Ectodermal cell (in vitro differentiated cells): ENCODE measurements around the gene ELL.
A peak's percentile ranks its signal among the peaks of the same experiment; 100 is the strongest.

ENCODE experiments used
- H3K27ac ChIP-seq: 2 replicates; pipeline ENCODE4 v1.7.0; 2013; ENCODE audit warnings: mild to moderate bottlenecking, low read depth, low read length; ENCODE audit not compliant: insufficient read depth, poor library complexity, severe bottlenecking
- H3K27me3 ChIP-seq: 2 replicates; pipeline ENCODE4 v1.7.0; 2013; ENCODE audit warnings: mild to moderate bottlenecking, low read length; ENCODE audit not compliant: insufficient read depth, control insufficient read depth, poor library complexity, severe bottlenecking
- H3K36me3 ChIP-seq: one replicate; pipeline ENCODE4 v1.7.0; 2013; ENCODE audit warnings: low read length; ENCODE audit not compliant: control insufficient read depth, insufficient read depth
- H3K4me1 ChIP-seq: one replicate; pipeline ENCODE4 v1.7.0; 2013; ENCODE audit warnings: low read length; ENCODE audit not compliant: control insufficient read depth, insufficient read depth
- H3K4me3 ChIP-seq: 2 replicates; pipeline ENCODE4 v1.7.0; 2013; ENCODE audit warnings: low read depth, low read length, control low read depth; ENCODE audit not compliant: insufficient read depth
- H3K9me3 ChIP-seq: 2 replicates; pipeline ENCODE4 v1.7.0; 2013; ENCODE audit warnings: mild to moderate bottlenecking, low read length, moderate library complexity; ENCODE audit not compliant: control insufficient read depth
- WGBS, 2 experiments: methylation state at CpG; one replicate each; pipeline ENCODE4 v1.1.7; 2013; ENCODE audit warnings: missing lambda C conversion rate in 2 of 2; 5-methylcytosine and 5-hydroxymethylcytosine counted together

Gene ELL

DNA sequence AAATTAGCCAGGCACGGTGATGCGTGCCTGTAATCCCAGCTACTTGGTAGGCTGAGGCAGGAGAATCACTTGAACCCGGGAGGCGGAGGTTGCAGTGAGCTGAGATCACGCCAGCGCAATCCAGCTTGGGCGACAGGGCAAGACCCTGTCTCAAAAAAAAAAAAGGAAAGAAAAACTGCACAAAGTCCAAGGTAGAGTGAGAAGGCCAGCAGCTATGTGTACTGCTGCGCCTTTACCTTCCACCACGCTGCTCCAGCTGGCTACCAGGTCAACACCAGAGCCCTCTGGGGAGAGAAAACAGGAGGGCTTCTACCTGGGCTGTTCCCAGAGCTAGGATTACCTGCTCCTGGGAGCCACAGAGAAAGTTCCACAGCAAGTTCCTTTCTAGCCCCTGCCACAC, 3.2 kb downstream of the ELL start:
- Histone ChIP-seq H3K27me3 (no peaks in the 10 kb centered on the region), H3K4me3 (no peak overlapping the region), H3K4me1 (peaks cover 4% of the 10 kb centered on the region), H3K27ac (no peak overlapping the region), H3K9me3 (no peaks in the 10 kb centered on the region), H3K36me3 (no peaks in the 10 kb centered on the region)
- 93 to 95% methylated on average over 9 of the region's 9 CpGs for WGBS, 2 experiments

DNA sequence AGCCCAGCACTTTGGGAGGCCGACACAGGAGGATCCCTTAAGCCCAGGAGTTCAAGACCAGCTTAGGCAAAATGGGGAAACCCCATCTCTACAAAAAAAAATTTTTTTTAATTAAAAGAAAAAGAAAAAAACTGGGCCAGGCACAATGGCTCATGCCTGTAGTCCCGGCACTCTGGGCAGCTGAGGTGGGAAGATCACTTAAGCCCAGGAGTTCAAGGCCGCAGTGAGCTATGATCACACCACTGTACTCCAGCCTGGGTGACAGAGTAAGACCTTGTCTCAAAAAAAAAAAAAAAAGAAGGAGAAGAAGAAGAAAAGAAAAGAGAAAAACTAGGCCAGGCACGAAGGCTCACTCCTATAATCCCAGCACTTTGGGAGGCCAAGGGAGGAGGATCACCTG, 4.3 kb downstream of the ELL start:
- 98% methylated on average over 4 of the region's 4 CpGs for WGBS, 2 experiments
- Histone ChIP-seq H3K27ac (no peak overlapping the region), H3K4me1 (peaks cover 4% of the 10 kb centered on the region), H3K27me3 (no peaks in the 10 kb centered on the region), H3K36me3 (no peaks in the 10 kb centered on the region), H3K4me3 (no peak overlapping the region), H3K9me3 (no peaks in the 10 kb centered on the region)

DNA sequence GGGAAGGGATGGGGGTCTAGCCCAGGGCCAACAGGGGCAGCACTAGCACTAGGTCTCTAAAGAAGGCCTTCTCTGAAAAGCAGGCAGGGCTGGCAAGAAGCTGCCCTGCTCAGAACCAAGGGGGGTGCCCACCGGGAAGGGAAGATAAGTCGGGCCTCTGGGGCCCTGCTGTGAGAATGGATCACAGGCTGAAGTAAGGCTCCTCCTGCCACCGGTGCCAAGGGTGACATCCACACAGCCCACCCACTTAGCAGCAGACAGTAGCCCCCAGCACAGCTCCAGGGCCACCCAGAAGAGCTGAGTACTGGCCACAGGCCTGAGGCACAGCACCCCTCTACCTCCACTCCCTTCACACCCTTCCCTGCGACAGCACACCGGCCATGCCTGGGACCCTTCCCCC, 5.9 kb downstream of the ELL start:
- WGBS, 2 experiments, result 75 to 76% methylated on average over 5 of the region's 5 CpGs

DNA sequence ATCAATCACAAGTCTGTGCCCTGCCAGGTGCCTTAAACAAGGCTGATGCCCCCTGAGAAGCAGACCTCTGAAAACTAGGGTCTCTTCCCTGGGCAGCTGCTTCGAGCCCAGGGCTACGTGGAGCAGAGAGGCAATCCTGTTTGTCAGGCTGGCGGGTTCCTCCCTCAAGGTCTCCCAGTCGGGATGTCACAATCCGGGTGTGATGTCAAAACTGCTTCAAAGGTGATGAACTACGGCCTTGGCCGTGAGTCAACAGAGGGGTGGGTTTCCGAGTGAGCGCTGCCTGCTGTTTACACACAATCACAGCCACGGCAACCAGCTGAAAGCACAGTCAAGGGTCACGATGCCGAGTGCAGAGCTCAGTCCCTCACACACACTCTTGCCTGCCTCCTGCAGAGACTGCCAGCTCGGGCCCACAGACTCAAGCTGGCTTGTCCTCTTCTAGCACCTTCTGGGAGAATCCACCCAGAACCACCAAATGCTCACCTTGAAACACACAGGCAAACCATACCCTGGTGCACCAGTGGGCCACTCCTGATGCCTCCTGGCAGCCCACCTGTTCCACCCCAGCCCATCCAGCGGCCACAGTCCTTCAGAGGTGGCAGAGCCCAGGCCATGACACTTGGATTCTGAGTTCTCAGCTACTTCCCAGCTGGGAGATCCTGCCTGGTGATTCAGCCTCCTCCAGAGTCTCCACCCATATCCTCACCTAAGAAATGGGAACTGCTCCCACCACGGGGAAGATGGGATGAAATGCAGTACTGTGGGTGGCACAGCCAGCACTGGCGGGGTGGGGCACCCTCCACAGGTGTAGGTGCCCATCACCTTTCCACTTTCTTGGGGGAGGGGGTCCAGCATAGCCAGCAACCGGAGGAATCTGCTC, 6.8 kb downstream of the ELL start:
- Histone ChIP-seq H3K4me3 (no peak overlapping the region), H3K4me1 (peaks cover 4% of the 10 kb centered on the region), H3K27ac (no peak overlapping the region), H3K27me3 (no peaks in the 10 kb centered on the region), H3K9me3 (no peaks in the 10 kb centered on the region), H3K36me3 (no peaks in the 10 kb centered on the region)
- 77 to 81% methylated on average over 17 of the region's 17 CpGs for WGBS, 2 experiments

More for the DNA sequence above, 5.9 kb downstream of the ELL start:
- Histone ChIP-seq H3K4me1 (peaks cover 4% of the 10 kb centered on the region), H3K36me3 (no peaks in the 10 kb centered on the region), H3K27ac (no peak overlapping the region), H3K9me3 (no peaks in the 10 kb centered on the region), H3K4me3 (no peak overlapping the region), H3K27me3 (no peaks in the 10 kb centered on the region)

DNA sequence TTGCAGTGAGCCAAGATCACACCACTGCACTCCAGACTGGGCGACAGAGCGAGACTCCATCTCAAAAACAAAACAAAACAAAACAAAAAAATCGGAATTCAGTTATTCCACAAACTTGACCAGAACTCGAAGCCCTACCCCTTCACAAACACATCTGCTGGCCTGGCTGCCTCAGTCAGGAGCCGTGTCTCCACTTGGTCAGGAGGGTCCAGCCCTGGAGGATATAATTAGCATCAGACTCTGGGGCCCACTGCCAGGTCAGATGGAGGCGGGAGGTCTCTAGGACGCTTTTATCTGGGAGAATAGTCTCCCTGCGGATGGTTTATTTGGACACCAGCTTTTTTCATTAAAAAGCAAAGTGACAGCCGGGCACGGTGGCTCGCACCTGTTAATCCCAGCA, 8.0 kb downstream of the ELL start:
- H3K4me3 ChIP-seq, result no peak overlapping the region
- 86 to 90% methylated on average over 11 of the region's 11 CpGs for WGBS, 2 experiments
- H3K4me1 ChIP-seq, result no peaks in the 10 kb centered on the region
- no peaks in the 10 kb centered on the region for H3K27me3 ChIP-seq
- no peak overlapping the region for H3K27ac ChIP-seq
- no peaks in the 10 kb centered on the region for H3K36me3 ChIP-seq
- H3K9me3 ChIP-seq, result no peaks in the 10 kb centered on the region

DNA sequence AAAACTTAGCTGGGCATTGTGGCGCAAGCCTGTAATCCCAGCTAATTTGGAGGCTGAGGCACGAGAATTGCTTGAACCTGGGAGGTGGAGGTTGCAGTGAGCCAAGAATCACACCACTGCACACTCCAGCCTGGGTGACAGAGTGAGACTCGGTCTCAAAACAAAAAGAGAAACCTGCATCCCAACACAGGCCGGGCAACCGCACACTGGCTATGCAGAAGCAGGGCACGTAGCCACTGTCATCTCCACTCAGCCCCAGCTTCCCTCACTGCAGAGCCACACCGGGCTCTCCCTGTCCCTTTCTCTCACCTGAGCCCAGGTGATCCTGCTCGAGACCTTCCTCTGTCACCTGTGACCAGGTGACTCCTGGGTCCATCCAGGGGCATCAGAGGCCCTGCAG, 11.7 kb downstream of the ELL start:
- WGBS, 2 experiments, result 90 to 94% methylated on average over 8 of the region's 8 CpGs
- no peaks in the 10 kb centered on the region for H3K4me1 ChIP-seq
- no peak overlapping the region for H3K27ac ChIP-seq
- H3K9me3 ChIP-seq, result no peaks in the 10 kb centered on the region
- no peaks in the 10 kb centered on the region for H3K36me3 ChIP-seq
- H3K4me3 ChIP-seq, result no peak overlapping the region
- H3K27me3 ChIP-seq, result no peaks in the 10 kb centered on the region

DNA sequence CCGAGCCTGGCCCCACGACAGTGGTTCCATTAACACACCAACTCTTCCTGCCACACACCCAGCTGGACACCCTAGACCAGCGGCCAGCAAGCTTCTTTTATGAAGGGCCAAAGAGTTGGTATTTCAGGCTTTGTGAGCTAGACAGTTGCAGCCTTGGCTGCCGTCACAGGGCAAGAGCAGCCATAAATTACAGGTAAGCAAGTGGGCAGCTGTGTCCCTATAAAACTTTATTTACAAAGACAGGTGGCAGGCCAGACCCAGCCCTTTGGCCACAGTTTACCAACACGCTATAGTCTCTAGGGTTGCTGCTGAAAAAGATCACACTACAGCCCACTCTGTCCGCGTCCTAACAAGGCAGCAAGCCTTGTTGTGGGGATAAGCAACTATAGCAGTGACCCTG, 13.3 kb downstream of the ELL start:
- Histone ChIP-seq H3K36me3 (no peaks in the 10 kb centered on the region), H3K27me3 (no peaks in the 10 kb centered on the region), H3K27ac (no peak overlapping the region), H3K4me3 (no peak overlapping the region), H3K9me3 (no peaks in the 10 kb centered on the region), H3K4me1 (peaks cover 3% of the 10 kb centered on the region)
- WGBS, 2 experiments, result 87 to 90% methylated on average over 7 of the region's 7 CpGs

DNA sequence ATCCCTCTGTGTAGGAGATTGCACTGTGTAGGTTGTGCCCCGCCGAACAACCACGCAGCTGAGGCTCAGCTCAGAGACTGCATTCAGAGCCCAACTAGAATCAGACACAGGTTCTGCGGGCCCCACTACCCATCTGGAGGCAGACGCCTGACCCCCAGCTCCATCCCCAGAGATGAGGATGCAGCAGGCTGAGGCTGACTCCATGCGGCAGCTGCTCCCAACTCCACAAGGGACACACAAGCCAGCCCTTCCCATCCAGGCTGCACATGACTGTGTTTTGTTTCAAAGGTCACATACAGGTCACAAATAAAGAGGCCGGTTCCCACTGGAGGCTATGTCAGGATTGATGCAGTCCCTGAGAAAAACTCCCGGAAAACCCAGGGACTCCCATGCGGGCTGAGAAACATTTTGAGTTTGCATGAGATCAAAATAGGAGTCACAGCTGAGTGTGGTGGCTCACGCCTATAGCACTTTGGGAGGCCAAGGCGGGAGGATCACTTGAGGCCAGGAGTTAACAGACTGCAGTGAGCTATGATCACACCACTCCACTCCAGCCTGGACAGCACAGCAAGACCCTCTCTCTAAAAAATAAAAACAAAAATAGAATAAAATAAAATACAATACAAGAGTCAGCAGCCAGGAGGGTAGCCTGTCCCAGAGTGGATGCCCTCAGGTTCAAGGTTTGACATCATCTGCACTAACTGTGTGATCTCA, 14.0 kb downstream of the ELL start:
- H3K4me3 ChIP-seq, result no peak overlapping the region
- H3K36me3 ChIP-seq, result no peaks in the 10 kb centered on the region
- no peak overlapping the region for H3K27ac ChIP-seq
- H3K4me1 ChIP-seq, result peaks cover 3% of the 10 kb centered on the region
- H3K27me3 ChIP-seq, result no peaks in the 10 kb centered on the region
- WGBS, 2 experiments, result 90% methylated on average over 11 of the region's 11 CpGs
- H3K9me3 ChIP-seq, result no peaks in the 10 kb centered on the region

DNA sequence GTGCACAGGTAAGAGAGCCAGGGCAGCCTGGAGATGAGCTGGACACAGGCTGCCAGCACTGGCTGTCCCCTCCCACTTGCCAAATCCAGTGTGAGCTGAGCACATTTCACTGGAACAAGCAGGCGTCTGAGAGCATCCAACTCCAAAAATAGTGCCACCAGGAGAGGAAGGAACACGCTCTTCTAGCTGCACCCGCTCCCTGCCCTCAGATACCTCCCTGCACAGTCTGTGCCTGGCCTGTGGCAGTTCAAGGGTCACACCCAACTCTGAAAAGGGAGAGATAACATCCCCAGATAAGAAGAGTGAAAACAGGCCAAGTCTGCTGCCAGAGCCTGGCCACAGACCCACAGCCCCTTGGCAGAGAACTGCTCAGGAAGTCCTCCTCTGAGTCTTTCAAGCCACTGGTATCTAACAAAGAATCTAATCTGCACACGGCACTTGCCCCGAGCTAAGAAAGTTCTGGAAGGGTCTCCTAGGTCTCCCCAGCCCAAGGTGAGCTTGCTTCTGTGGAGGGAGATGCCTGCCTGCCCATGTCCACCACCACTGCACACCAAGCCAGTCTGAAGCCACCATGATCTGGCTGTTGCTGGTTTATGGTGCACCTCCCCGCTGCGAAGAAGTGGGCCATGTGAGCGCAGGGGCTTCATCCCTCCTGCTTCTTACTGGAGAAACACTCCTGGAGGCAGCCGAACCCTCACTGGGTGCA, 14.7 kb downstream of the ELL start:
- Histone ChIP-seq H3K4me3 (no peak overlapping the region), H3K27me3 (no peaks in the 10 kb centered on the region), H3K4me1 (peaks cover 3% of the 10 kb centered on the region), H3K27ac (peak overlapping the region; percentile 26), H3K9me3 (no peaks in the 10 kb centered on the region), H3K36me3 (no peaks in the 10 kb centered on the region)
- 93 to 95% methylated on average over 9 of the region's 9 CpGs for WGBS, 2 experiments
